Loucy (cell line): ENCODE results near the gene FARS2.

Experiments used
- H2AFZ ChIP-seq: fragments of 200-600 bp; sonication (generic); 2 replicates; pipeline ENCODE4 v1.6.0; 2016; ENCODE audit warnings: antibody characterized with exemption, mild to moderate bottlenecking, low read length, moderate library complexity
- H3F3A ChIP-seq: fragments of 200-600 bp; 2 replicates; pipeline ENCODE4 v1.6.0; 2016; ENCODE audit warnings: antibody characterized with exemption, low read depth, mild to moderate bottlenecking
- H3K27me3 ChIP-seq: fragments of 200-600 bp; sonication (generic); 2 replicates; pipeline ENCODE4 v1.6.1; 2014; ENCODE audit warnings: low read length, mild to moderate bottlenecking; ENCODE audit not compliant: insufficient read depth, poor library complexity, severe bottlenecking
- H3K36me3 ChIP-seq: fragments of 200-600 bp; sonication (generic); 2 replicates; pipeline ENCODE4 v1.6.1; 2016; ENCODE audit warnings: low read length; ENCODE audit not compliant: insufficient read depth
- H3K4me1 ChIP-seq: fragments of 200-600 bp; sonication (generic); 2 replicates; pipeline ENCODE4 v1.5.1; 2014; ENCODE audit warnings: low read length, mild to moderate bottlenecking; ENCODE audit not compliant: insufficient read depth, poor library complexity, severe bottlenecking
- H3K4me2 ChIP-seq: fragments of 200-600 bp; sonication (generic); 2 replicates; pipeline ENCODE4 v1.6.0; 2014; ENCODE audit warnings: antibody characterized with exemption, low read length, low read depth, mild to moderate bottlenecking; ENCODE audit not compliant: poor library complexity, severe bottlenecking
- H3K4me3 ChIP-seq: fragments of 200-600 bp; sonication (generic); 2 replicates; pipeline ENCODE4 v1.5.1; 2014; ENCODE audit warnings: low read length, mild to moderate bottlenecking, mixed read lengths; ENCODE audit not compliant: poor library complexity, severe bottlenecking
- H3K79me2 ChIP-seq: fragments of 200-600 bp; sonication (generic); 2 replicates; pipeline ENCODE4 v1.6.1; 2014; ENCODE audit warnings: low read length; ENCODE audit not compliant: insufficient read depth
- H3K9ac ChIP-seq: fragments of 200-600 bp; sonication (generic); 2 replicates; pipeline ENCODE4 v1.6.0; 2014; ENCODE audit warnings: mild to moderate bottlenecking, low read depth, low read length, moderate library complexity; ENCODE audit not compliant: poor library complexity, severe bottlenecking
- H3K9me2 ChIP-seq: fragments of 200-600 bp; sonication (generic); replicated peaks from 2 replicates; pipeline ENCODE4 v1.6.1; 2016; ENCODE audit warnings: low read depth, low read length, mixed read lengths
- H3K9me3 ChIP-seq: fragments of 200-600 bp; sonication (generic); 2 replicates; pipeline ENCODE4 v1.6.1; 2014; ENCODE audit warnings: mild to moderate bottlenecking, antibody characterized with exemption, low read length, low read depth; ENCODE audit not compliant: insufficient read depth
- H4K20me1 ChIP-seq: fragments of 200-600 bp; sonication (generic); 2 replicates; pipeline ENCODE4 v1.6.0; 2014; ENCODE audit warnings: antibody characterized with exemption, low read length, mild to moderate bottlenecking; ENCODE audit not compliant: insufficient read depth, poor library complexity, severe bottlenecking
- CTCF ChIP-seq: fragments of 200-600 bp; sonication (generic); conservative IDR thresholded peaks from 2 replicates; pipeline ENCODE4 v1.5.1; 2014; ENCODE audit warnings: mild to moderate bottlenecking, antibody characterized with exemption, low read length
- EZH2phosphoT487 ChIP-seq: fragments of 200-600 bp; IDR thresholded peaks from 2 replicates; pipeline ENCODE4 v1.6.1; 2018; ENCODE audit warnings: antibody characterized with exemption, mild to moderate bottlenecking, moderate library complexity, borderline replicate concordance

The FARS2 gene

GRCh38 chr6:5514353-5514752 lies 253.0 kb downstream of the FARS2 start:
- Histone ChIP-seq H3K79me2 (no peaks in the 10 kb centered on the region), H3F3A (no peaks in the 10 kb centered on the region), H3K27me3 (no peaks in the 10 kb centered on the region), H3K36me3 (no peaks in the 10 kb centered on the region), H3K4me2 (no peak overlapping the region), H3K4me3 (no peak overlapping the region), H2AFZ (no peak overlapping the region), H4K20me1 (no peaks in the 10 kb centered on the region), H3K4me1 (peaks cover 33% of the 10 kb centered on the region), H3K9ac (no peak overlapping the region), H3K9me3 (no peaks in the 10 kb centered on the region), H3K9me2 (no peaks in the 10 kb centered on the region)
- TF ChIP-seq EZH2phosphoT487: no peak
- no peak for TF ChIP-seq CTCF

GRCh38 chr6:5515200-5515599 lies 253.9 kb downstream of the FARS2 start:
- Histone ChIP-seq H4K20me1 (no peaks in the 10 kb centered on the region), H3F3A (no peaks in the 10 kb centered on the region), H3K9me2 (no peaks in the 10 kb centered on the region), H3K9me3 (no peaks in the 10 kb centered on the region), H3K4me2 (no peak overlapping the region), H3K36me3 (no peaks in the 10 kb centered on the region), H2AFZ (no peak overlapping the region), H3K79me2 (no peaks in the 10 kb centered on the region), H3K27me3 (no peaks in the 10 kb centered on the region), H3K4me1 (peaks cover 39% of the 10 kb centered on the region), H3K9ac (no peak overlapping the region), H3K4me3 (no peak overlapping the region)
- TF ChIP-seq EZH2phosphoT487: no peak
- no peak for TF ChIP-seq CTCF

GRCh38 chr6:5516036-5516435 lies 254.7 kb downstream of the FARS2 start:
- no peak for TF ChIP-seq EZH2phosphoT487
- no peaks in the 10 kb centered on the region for H3K9me3 ChIP-seq
- no peaks in the 10 kb centered on the region for H3K36me3 ChIP-seq
- peaks cover 46% of the 10 kb centered on the region for H3K4me1 ChIP-seq
- no peaks in the 10 kb centered on the region for H3F3A ChIP-seq
- H3K27me3 ChIP-seq: no peaks in the 10 kb centered on the region
- no peak overlapping the region for H2AFZ ChIP-seq
- H3K4me2 ChIP-seq: no peak overlapping the region
- no peaks in the 10 kb centered on the region for H3K9me2 ChIP-seq
- H3K9ac ChIP-seq: no peak overlapping the region
- no peaks in the 10 kb centered on the region for H3K79me2 ChIP-seq
- H3K4me3 ChIP-seq: no peak overlapping the region
- no peaks in the 10 kb centered on the region for H4K20me1 ChIP-seq

GRCh38 chr6:5517796-5518195 lies 256.5 kb downstream of the FARS2 start:
- Histone ChIP-seq H2AFZ (no peak overlapping the region), H3K9ac (no peak overlapping the region), H3K4me3 (no peak overlapping the region), H3K4me2 (peak overlapping the region; percentile 18), H3F3A (no peaks in the 10 kb centered on the region), H3K9me2 (no peaks in the 10 kb centered on the region), H4K20me1 (no peaks in the 10 kb centered on the region), H3K27me3 (no peaks in the 10 kb centered on the region), H3K79me2 (no peaks in the 10 kb centered on the region), H3K36me3 (no peaks in the 10 kb centered on the region), H3K4me1 (peaks cover 56% of the 10 kb centered on the region), H3K9me3 (no peaks in the 10 kb centered on the region)
- TF ChIP-seq CTCF: no peak
- no peak for TF ChIP-seq EZH2phosphoT487
